GM21576 (cell line): Measurements from ENCODE around the gene DCBLD1.

Experiments used
- ATAC-seq: cut with Tn5 transposase; IDR thresholded peaks from one replicate; pipeline ENCODE4 v1.9.1; 2021; ENCODE audit warnings: mild to moderate bottlenecking, moderate library complexity; ENCODE audit not compliant: unreplicated experiment

The DCBLD1 gene

GRCh38 chr6:117469791-117470190, 12.7 kb upstream of the DCBLD1 start:
- no peak for ATAC-seq

GRCh38 chr6:117472667-117473066, 9.8 kb upstream of the DCBLD1 start:
- ATAC-seq = no peak

- ATAC-seq = no peak
Measured at GRCh38 chr6:117473401-117473800, 9.1 kb upstream of the DCBLD1 start.

GRCh38 chr6:117477988-117478852, 4.3 kb upstream of the DCBLD1 start:
- peak; percentile 32 for ATAC-seq

GRCh38 chr6:117478853-117479231, 3.6 kb upstream of the DCBLD1 start:
- ATAC-seq = no peak

- no peak for ATAC-seq
Measured at GRCh38 chr6:117480651-117481050, 1.8 kb upstream of the DCBLD1 start.

- no peak for ATAC-seq
Measured at GRCh38 chr6:117481278-117481925, 1.1 kb upstream of the DCBLD1 start.

- ATAC-seq = no peak
Measured at GRCh38 chr6:117481926-117482239, 591 bp upstream of the DCBLD1 start.

GRCh38 chr6:117483004-117483644, 650 bp downstream of the DCBLD1 start:
- ATAC-seq = no peak

- no peak for ATAC-seq
Measured at GRCh38 chr6:117483645-117484016, 1.2 kb downstream of the DCBLD1 start.

GRCh38 chr6:117484052-117484646, 1.7 kb downstream of the DCBLD1 start:
- no peak for ATAC-seq

- no peak for ATAC-seq
Measured at GRCh38 chr6:117485433-117485832, 3.0 kb downstream of the DCBLD1 start.

- ATAC-seq = no peak
Measured at GRCh38 chr6:117487821-117488220, 5.3 kb downstream of the DCBLD1 start.

GRCh38 chr6:117489003-117489402, 6.5 kb downstream of the DCBLD1 start:
- no peak for ATAC-seq

GRCh38 chr6:117491916-117492315, 9.4 kb downstream of the DCBLD1 start:
- no peak for ATAC-seq

- no peak for ATAC-seq
Measured at GRCh38 chr6:117493470-117493869, 11.0 kb downstream of the DCBLD1 start.

- ATAC-seq = no peak
Measured at GRCh38 chr6:117494283-117494682, 11.8 kb downstream of the DCBLD1 start.

GRCh38 chr6:117494694-117495318, 12.3 kb downstream of the DCBLD1 start:
- no peak for ATAC-seq

- no peak for ATAC-seq
Measured at GRCh38 chr6:117495425-117495824, 13.0 kb downstream of the DCBLD1 start.

GRCh38 chr6:117495869-117496268, 13.4 kb downstream of the DCBLD1 start:
- no peak for ATAC-seq

- ATAC-seq = no peak
Measured at GRCh38 chr6:117496383-117496990, 14.0 kb downstream of the DCBLD1 start.
